Epithelial cell of prostate (primary cell): ENCODE results near the gene YLPM1.

ENCODE experiments used
- DNase-seq: peaks from one replicate; pipeline ENCODE4 v3.0.0-alpha.2; 2011; ENCODE audit warnings: low read depth, low spot score
- H3K27ac ChIP-seq: fragments of 450-650 bp; 2 replicates; pipeline ENCODE4 v1.5.1; 2017; ENCODE audit warnings: mild to moderate bottlenecking

Gene YLPM1

GRCh38 chr14:74867673-74868072, 104.6 kb downstream of the YLPM1 start:
- no peak overlapping the region for H3K27ac ChIP-seq
- no peak for DNase-seq

GRCh38 chr14:74868739-74869138, 105.6 kb downstream of the YLPM1 start:
- no peak for DNase-seq
- H3K27ac ChIP-seq, result no peak overlapping the region

- H3K27ac ChIP-seq, result no peak overlapping the region
- DNase-seq, result no peak
Measured at GRCh38 chr14:74871819-74872218, 108.7 kb downstream of the YLPM1 start.

- no peak overlapping the region for H3K27ac ChIP-seq
- no peak for DNase-seq
Measured at GRCh38 chr14:74875204-74875603, 112.1 kb downstream of the YLPM1 start.

GRCh38 chr14:74875941-74876913, 113.1 kb downstream of the YLPM1 start, which contains the start of gene PROX2:
Gene PROX2, minus strand, starts transcription at chr14:74876145. Its CDS starts 12,311 bp downstream, at chr14:74863834.
- DNase-seq, result no peak

GRCh38 chr14:74879427-74880182, 116.5 kb downstream of the YLPM1 start:
- no peak overlapping the region for H3K27ac ChIP-seq

More at GRCh38 chr14:74875941-74876913, 113.1 kb downstream of the YLPM1 start, which contains the start of gene PROX2:
- H3K27ac ChIP-seq, result no peak within 1 kb of the TSS

GRCh38 chr14:74881431-74882102, 118.5 kb downstream of the YLPM1 start, which contains the start of gene DLST:
Gene DLST, plus strand, starts transcription at chr14:74881916. Its CDS starts 38 bp downstream, at chr14:74881954.
- no peak for DNase-seq
- H3K27ac ChIP-seq, result peak within 1 kb of the TSS; percentile 95

More at GRCh38 chr14:74879427-74880182, 116.5 kb downstream of the YLPM1 start:
- DNase-seq, result no peak

GRCh38 chr14:74882103-74882920, 119.2 kb downstream of the YLPM1 start:
- H3K27ac ChIP-seq, result peak overlapping the region; percentile 95
- DNase-seq, result no peak
